Upper lobe of left lung (tissue), 4 donors: ENCODE results near the gene TBC1D9.
A peak's percentile ranks its signal among the peaks of the same experiment; 100 is the strongest.

Experiments
- CTCF ChIP-seq, 6 experiments: fragments of 450-650 bp in 4 of 6; fragments of 200-600 bp in 2 of 6; sonication (generic) in 2 of 6; IDR thresholded peaks; one replicate each; pipeline ENCODE4 v1.5.1; 2016 to 2019; ENCODE audit warnings: antibody characterized with exemption in 6 of 6
- EP300 ChIP-seq, 4 donors: sonication (generic); formaldehyde crosslinking; IDR thresholded peaks; one replicate each; pipeline ENCODE4 v1.5.1; 2017; ENCODE audit warnings: antibody characterized with exemption in 4 of 4, control low read depth in 2 of 4
- POLR2A ChIP-seq, 4 donors: fragments of 450-650 bp; IDR thresholded peaks; one replicate each; pipeline ENCODE4 v1.5.1; 2016 to 2017; ENCODE audit warnings: antibody characterized with exemption in 4 of 4, mild to moderate bottlenecking in 2 of 4
- POLR2AphosphoS5 ChIP-seq, 2 donors: sonication (generic); formaldehyde crosslinking; IDR thresholded peaks; one replicate each; pipeline ENCODE4 v1.5.1; 2017; ENCODE audit warnings: antibody characterized with exemption in 2 of 2

DNA sequence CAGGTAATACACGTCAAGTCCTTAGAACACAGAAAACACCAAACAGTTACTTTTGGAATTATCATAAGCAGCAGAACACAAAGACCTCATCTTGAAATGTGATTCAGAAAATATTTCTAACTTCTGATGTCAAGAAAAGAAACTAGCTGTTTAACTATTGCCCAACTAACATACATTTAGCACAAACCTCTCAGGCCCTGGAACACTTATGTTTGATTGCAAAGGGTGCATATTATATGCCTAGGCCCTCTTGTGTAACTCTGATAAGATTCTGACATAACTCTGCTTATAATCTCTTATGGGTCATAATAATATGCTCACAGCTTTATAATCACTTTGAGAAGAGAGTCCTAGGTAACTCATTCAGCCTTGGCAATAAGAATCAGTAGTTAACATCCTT is 62.6 kb downstream of the TBC1D9 start:
- TF ChIP-seq CTCF (IDR thresholded peaks at IDR 0.05) (no peak), EP300 (IDR thresholded peaks at IDR 0.05) (peak in 1 of 4 donors; percentile 8), POLR2A (IDR thresholded peaks at IDR 0.05) (no peak), POLR2AphosphoS5 (IDR thresholded peaks at IDR 0.05) (no peak)
